GM23338 (cell line): Measurements from ENCODE around the gene RECQL5. TPM values are rescaled to one million over a fixed set of nuclear protein-coding genes. Genes with fewer than 3 reads are reported as not detected.

ENCODE experiments used
- ATAC-seq: fragments of 200-7000 bp; cut with Tn5 transposase; 3 replicates; pipeline ENCODE4 v1.9.1; 2020
- DNase-seq: peaks from one replicate; pipeline ENCODE4 v3.0.0-alpha.2; 2015; ENCODE audit warnings: low spot score
- H2AFZ ChIP-seq: fragments of 200-600 bp; sonication (generic); 2 replicates; pipeline ENCODE4 v1.8.0; 2016; ENCODE audit warnings: antibody characterized with exemption, mild to moderate bottlenecking, moderate library complexity
- H3F3A ChIP-seq: fragments of 200-600 bp; sonication (generic); replicated peaks from 2 replicates; pipeline ENCODE4 v1.8.0; 2017; ENCODE audit warnings: antibody characterized with exemption, mixed run types, low read depth
- H3K27ac ChIP-seq: fragments of 200-600 bp; sonication (generic); 2 replicates; pipeline ENCODE4 v1.6.1; 2016; ENCODE audit warnings: low read depth
- H3K27me3 ChIP-seq: fragments of 200-600 bp; sonication (generic); 2 replicates; pipeline ENCODE4 v1.8.0; 2016; ENCODE audit warnings: mild to moderate bottlenecking, mixed run types, moderate library complexity; ENCODE audit not compliant: insufficient read depth
- H3K36me3 ChIP-seq: fragments of 200-600 bp; sonication (generic); 2 replicates; pipeline ENCODE4 v1.8.0; 2016; ENCODE audit warnings: mild to moderate bottlenecking; ENCODE audit not compliant: insufficient read depth
- H3K4me1 ChIP-seq: fragments of 200-600 bp; sonication (generic); 2 replicates; pipeline ENCODE4 v1.8.0; 2016; ENCODE audit warnings: mild to moderate bottlenecking, moderate library complexity; ENCODE audit not compliant: insufficient read depth
- H3K4me2 ChIP-seq: fragments of 200-600 bp; sonication (generic); 2 replicates; pipeline ENCODE4 v1.7.1; 2017; ENCODE audit warnings: mixed run types
- H3K4me3 ChIP-seq: fragments of 200-600 bp; sonication (generic); 2 replicates; pipeline ENCODE4 v1.6.1; 2016; ENCODE audit warnings: mixed run types
- H3K79me2 ChIP-seq: fragments of 200-600 bp; sonication (generic); replicated peaks from 2 replicates; pipeline ENCODE4 v1.8.0; 2017; ENCODE audit warnings: mild to moderate bottlenecking; ENCODE audit not compliant: insufficient read depth
- H3K9me2 ChIP-seq: fragments of 200-600 bp; sonication (generic); 2 replicates; pipeline ENCODE4 v1.8.0; 2017; ENCODE audit not compliant: insufficient read depth
- H4K20me1 ChIP-seq: fragments of 200-600 bp; sonication (generic); replicated peaks from 2 replicates; pipeline ENCODE4 v1.8.0; 2017; ENCODE audit warnings: mild to moderate bottlenecking; ENCODE audit not compliant: insufficient read depth
- H3K27ac Mint-ChIP-seq: 2 replicates; pipeline ENCODE4 v1.8.0; 2020; ENCODE audit warnings: inconsistent platforms, mild to moderate bottlenecking, moderate library complexity, mixed read lengths
- H3K27me3 Mint-ChIP-seq: 3 replicates; pipeline ENCODE4 v1.8.0; 2022; ENCODE audit warnings: low read depth, mild to moderate bottlenecking, moderate library complexity, mixed read lengths, inconsistent platforms; ENCODE audit not compliant: insufficient read depth, poor library complexity
- H3K36me3 Mint-ChIP-seq: 3 replicates; pipeline ENCODE4 v1.8.0; 2021; ENCODE audit warnings: low read depth, mild to moderate bottlenecking, inconsistent platforms, moderate library complexity, mixed read lengths
- H3K4me1 Mint-ChIP-seq: 3 replicates; pipeline ENCODE4 v1.8.0; 2020; ENCODE audit warnings: mild to moderate bottlenecking, inconsistent platforms, mixed read lengths
- H3K4me3 Mint-ChIP-seq: 3 replicates; pipeline ENCODE4 v1.8.0; 2021; ENCODE audit warnings: moderate library complexity, mild to moderate bottlenecking, inconsistent platforms, mixed read lengths
- H3K9me3 Mint-ChIP-seq: 3 replicates; pipeline ENCODE4 v1.8.0; 2020; ENCODE audit warnings: moderate library complexity, mild to moderate bottlenecking, inconsistent platforms, mixed read lengths
- CREB1 ChIP-seq: fragments of 250-450 bp; sonication (Bioruptor Pico); IDR thresholded peaks from 2 replicates; pipeline ENCODE4 v1.5.0; 2020; ENCODE audit warnings: low read depth, mild to moderate bottlenecking, moderate library complexity
- ETS1 ChIP-seq: IDR thresholded peaks from 2 replicates; pipeline ENCODE4 v1.6.1; 2016; ENCODE audit warnings: antibody characterized with exemption
- EZH2phosphoT487 ChIP-seq: fragments of 200-600 bp; sonication (generic); IDR thresholded peaks from one replicate; pipeline ENCODE4 v1.8.1; 2018; ENCODE audit warnings: antibody characterized with exemption; ENCODE audit not compliant: unreplicated experiment
- JUNB ChIP-seq: IDR thresholded peaks from one replicate; pipeline ENCODE4 v1.6.1; 2016; ENCODE audit warnings: antibody characterized with exemption; ENCODE audit not compliant: unreplicated experiment
- POLR2AphosphoS5 ChIP-seq: IDR thresholded peaks from 2 replicates; pipeline ENCODE4 v1.6.1; 2016; ENCODE audit warnings: antibody characterized with exemption, low read depth
- STAT1 ChIP-seq: IDR thresholded peaks from one replicate; pipeline ENCODE4 v1.6.1; 2016; ENCODE audit warnings: antibody characterized with exemption; ENCODE audit not compliant: unreplicated experiment
- ZNF114 ChIP-seq: fragments of 250-450 bp; sonication (Bioruptor Pico); IDR thresholded peaks from 2 replicates; pipeline ENCODE4 v1.5.0; 2020; ENCODE audit warnings: mild to moderate bottlenecking, moderate library complexity
- ZNF331 ChIP-seq: fragments of 250-450 bp; sonication (Bioruptor Pico); IDR thresholded peaks from 2 replicates; pipeline ENCODE4 v1.5.0; 2020; ENCODE audit warnings: low read depth, mild to moderate bottlenecking, moderate library complexity
- polyA plus RNA-seq: library from polyadenylated mRNA; unstranded; fragments of >200 nt; fragmentation: Nextera tagmentation; extraction: Ambion mirVana; gene quantifications from 2 replicates; pipeline ENCODE4 v1.2.1, GENCODE V29; 2016
- total RNA-seq: library from RNA; depleted of rRNA; stranded (reverse); fragments of >200 nt; shearing (Covaris generic); gene quantifications from 2 replicates; pipeline ENCODE4 v1.2.3, GENCODE V29; 2014
- TF ChIP-seq, protein P1 (sequence below), 2 experiments: fragments of 200-600 bp in 1 of 2; sonication (generic) in 1 of 2; conservative IDR thresholded peaks; 2 replicates each; pipeline versions ENCODE4 v1.5.1 to v1.6.1; 2016 to 2017; ENCODE audit warnings: antibody characterized with exemption in 2 of 2, low read depth in 2 of 2, mild to moderate bottlenecking in 2 of 2, moderate library complexity in 1 of 2
- TF ChIP-seq, protein P2 (sequence below): IDR thresholded peaks from one replicate; pipeline ENCODE4 v1.6.1; 2018; ENCODE audit warnings: antibody characterized with exemption; ENCODE audit not compliant: unreplicated experiment
- TF ChIP-seq, protein P3 (sequence below): fragments of 250-450 bp; sonication (Bioruptor Pico); IDR thresholded peaks from 2 replicates; pipeline ENCODE4 v1.5.0; 2020; ENCODE audit warnings: mild to moderate bottlenecking, moderate library complexity

Gene RECQL5
- total and polyA plus RNA-seq, 2 experiments from 2014 or later = 20.0 to 23.3 TPM

- no peak for ATAC-seq
- Mint-ChIP-seq H3K9me3 (no peaks in the 10 kb centered on the region), H3K4me3 (no peak overlapping the region), H3K4me1 (peaks cover 2% of the 10 kb centered on the region; the same call in 1 of the 3 replicates), H3K27ac (no peak overlapping the region), H3K36me3 (no peaks in the 10 kb centered on the region), H3K27me3 (peaks cover 26% of the 10 kb centered on the region)
- H3K4me1 ChIP-seq = no peaks in the 10 kb centered on the region
- no peak overlapping the region for H3K4me2 ChIP-seq
- H3K79me2 ChIP-seq = no peaks in the 10 kb centered on the region
- no peak overlapping the region for H2AFZ ChIP-seq
- H4K20me1 ChIP-seq = no peaks in the 10 kb centered on the region
- no peak for TF ChIP-seq STAT1
- no peak for TF ChIP-seq POLR2AphosphoS5
- no peak for TF ChIP-seq ETS1
- TF ChIP-seq, protein P1, sequence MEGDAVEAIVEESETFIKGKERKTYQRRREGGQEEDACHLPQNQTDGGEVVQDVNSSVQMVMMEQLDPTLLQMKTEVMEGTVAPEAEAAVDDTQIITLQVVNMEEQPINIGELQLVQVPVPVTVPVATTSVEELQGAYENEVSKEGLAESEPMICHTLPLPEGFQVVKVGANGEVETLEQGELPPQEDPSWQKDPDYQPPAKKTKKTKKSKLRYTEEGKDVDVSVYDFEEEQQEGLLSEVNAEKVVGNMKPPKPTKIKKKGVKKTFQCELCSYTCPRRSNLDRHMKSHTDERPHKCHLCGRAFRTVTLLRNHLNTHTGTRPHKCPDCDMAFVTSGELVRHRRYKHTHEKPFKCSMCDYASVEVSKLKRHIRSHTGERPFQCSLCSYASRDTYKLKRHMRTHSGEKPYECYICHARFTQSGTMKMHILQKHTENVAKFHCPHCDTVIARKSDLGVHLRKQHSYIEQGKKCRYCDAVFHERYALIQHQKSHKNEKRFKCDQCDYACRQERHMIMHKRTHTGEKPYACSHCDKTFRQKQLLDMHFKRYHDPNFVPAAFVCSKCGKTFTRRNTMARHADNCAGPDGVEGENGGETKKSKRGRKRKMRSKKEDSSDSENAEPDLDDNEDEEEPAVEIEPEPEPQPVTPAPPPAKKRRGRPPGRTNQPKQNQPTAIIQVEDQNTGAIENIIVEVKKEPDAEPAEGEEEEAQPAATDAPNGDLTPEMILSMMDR (conservative IDR thresholded peaks at IDR 0.05; ENCODE audit: low read depth in 2 of 2) = no peak
- TF ChIP-seq CREB1 (CRISPR knock-in tag) = no peak
- no peak for TF ChIP-seq JUNB
- no peak for TF ChIP-seq ZNF331 (CRISPR knock-in tag)
- TF ChIP-seq, protein P2, sequence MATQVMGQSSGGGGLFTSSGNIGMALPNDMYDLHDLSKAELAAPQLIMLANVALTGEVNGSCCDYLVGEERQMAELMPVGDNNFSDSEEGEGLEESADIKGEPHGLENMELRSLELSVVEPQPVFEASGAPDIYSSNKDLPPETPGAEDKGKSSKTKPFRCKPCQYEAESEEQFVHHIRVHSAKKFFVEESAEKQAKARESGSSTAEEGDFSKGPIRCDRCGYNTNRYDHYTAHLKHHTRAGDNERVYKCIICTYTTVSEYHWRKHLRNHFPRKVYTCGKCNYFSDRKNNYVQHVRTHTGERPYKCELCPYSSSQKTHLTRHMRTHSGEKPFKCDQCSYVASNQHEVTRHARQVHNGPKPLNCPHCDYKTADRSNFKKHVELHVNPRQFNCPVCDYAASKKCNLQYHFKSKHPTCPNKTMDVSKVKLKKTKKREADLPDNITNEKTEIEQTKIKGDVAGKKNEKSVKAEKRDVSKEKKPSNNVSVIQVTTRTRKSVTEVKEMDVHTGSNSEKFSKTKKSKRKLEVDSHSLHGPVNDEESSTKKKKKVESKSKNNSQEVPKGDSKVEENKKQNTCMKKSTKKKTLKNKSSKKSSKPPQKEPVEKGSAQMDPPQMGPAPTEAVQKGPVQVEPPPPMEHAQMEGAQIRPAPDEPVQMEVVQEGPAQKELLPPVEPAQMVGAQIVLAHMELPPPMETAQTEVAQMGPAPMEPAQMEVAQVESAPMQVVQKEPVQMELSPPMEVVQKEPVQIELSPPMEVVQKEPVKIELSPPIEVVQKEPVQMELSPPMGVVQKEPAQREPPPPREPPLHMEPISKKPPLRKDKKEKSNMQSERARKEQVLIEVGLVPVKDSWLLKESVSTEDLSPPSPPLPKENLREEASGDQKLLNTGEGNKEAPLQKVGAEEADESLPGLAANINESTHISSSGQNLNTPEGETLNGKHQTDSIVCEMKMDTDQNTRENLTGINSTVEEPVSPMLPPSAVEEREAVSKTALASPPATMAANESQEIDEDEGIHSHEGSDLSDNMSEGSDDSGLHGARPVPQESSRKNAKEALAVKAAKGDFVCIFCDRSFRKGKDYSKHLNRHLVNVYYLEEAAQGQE = no peak
- TF ChIP-seq, protein P3, sequence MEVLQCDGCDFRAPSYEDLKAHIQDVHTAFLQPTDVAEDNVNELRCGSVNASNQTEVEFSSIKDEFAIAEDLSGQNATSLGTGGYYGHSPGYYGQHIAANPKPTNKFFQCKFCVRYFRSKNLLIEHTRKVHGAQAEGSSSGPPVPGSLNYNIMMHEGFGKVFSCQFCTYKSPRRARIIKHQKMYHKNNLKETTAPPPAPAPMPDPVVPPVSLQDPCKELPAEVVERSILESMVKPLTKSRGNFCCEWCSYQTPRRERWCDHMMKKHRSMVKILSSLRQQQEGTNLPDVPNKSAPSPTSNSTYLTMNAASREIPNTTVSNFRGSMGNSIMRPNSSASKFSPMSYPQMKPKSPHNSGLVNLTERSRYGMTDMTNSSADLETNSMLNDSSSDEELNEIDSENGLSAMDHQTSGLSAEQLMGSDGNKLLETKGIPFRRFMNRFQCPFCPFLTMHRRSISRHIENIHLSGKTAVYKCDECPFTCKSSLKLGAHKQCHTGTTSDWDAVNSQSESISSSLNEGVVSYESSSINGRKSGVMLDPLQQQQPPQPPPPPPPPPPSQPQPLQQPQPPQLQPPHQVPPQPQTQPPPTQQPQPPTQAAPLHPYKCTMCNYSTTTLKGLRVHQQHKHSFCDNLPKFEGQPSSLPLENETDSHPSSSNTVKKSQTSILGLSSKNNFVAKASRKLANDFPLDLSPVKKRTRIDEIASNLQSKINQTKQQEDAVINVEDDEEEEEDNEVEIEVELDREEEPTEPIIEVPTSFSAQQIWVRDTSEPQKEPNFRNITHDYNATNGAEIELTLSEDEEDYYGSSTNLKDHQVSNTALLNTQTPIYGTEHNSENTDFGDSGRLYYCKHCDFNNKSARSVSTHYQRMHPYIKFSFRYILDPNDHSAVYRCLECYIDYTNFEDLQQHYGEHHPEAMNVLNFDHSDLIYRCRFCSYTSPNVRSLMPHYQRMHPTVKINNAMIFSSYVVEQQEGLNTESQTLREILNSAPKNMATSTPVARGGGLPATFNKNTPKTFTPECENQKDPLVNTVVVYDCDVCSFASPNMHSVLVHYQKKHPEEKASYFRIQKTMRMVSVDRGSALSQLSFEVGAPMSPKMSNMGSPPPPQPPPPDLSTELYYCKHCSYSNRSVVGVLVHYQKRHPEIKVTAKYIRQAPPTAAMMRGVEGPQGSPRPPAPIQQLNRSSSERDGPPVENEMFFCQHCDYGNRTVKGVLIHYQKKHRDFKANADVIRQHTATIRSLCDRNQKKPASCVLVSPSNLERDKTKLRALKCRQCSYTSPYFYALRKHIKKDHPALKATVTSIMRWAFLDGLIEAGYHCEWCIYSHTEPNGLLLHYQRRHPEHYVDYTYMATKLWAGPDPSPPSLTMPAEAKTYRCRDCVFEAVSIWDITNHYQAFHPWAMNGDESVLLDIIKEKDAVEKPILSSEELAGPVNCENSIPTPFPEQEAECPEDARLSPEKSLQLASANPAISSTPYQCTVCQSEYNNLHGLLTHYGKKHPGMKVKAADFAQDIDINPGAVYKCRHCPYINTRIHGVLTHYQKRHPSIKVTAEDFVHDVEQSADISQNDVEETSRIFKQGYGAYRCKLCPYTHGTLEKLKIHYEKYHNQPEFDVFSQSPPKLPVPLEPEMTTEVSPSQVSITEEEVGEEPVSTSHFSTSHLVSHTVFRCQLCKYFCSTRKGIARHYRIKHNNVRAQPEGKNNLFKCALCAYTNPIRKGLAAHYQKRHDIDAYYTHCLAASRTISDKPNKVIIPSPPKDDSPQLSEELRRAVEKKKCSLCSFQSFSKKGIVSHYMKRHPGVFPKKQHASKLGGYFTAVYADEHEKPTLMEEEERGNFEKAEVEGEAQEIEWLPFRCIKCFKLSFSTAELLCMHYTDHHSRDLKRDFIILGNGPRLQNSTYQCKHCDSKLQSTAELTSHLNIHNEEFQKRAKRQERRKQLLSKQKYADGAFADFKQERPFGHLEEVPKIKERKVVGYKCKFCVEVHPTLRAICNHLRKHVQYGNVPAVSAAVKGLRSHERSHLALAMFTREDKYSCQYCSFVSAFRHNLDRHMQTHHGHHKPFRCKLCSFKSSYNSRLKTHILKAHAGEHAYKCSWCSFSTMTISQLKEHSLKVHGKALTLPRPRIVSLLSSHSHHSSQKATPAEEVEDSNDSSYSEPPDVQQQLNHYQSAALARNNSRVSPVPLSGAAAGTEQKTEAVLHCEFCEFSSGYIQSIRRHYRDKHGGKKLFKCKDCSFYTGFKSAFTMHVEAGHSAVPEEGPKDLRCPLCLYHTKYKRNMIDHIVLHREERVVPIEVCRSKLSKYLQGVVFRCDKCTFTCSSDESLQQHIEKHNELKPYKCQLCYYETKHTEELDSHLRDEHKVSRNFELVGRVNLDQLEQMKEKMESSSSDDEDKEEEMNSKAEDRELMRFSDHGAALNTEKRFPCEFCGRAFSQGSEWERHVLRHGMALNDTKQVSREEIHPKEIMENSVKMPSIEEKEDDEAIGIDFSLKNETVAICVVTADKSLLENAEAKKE = no peak
- no peak for TF ChIP-seq EZH2phosphoT487
- TF ChIP-seq ZNF114 (CRISPR knock-in tag) = no peak
- no peaks in the 10 kb centered on the region for H3K9me2 ChIP-seq
- no peak for DNase-seq
- H3K27me3 ChIP-seq = no peaks in the 10 kb centered on the region
- no peaks in the 10 kb centered on the region for H3F3A ChIP-seq
- no peak overlapping the region for H3K4me3 ChIP-seq
- no peaks in the 10 kb centered on the region; the same call in 1 of the 2 replicates for H3K36me3 ChIP-seq
- no peak overlapping the region for H3K27ac ChIP-seq
These were observed 42.1 kb downstream of the RECQL5 start for GRCh38 chr17:75624714-75625345.
